H1 (cell line): ENCODE data around the gene JAK2. TPM values are rescaled to one million over a fixed set of nuclear protein-coding genes. Genes with fewer than 3 reads are reported as not detected.

ENCODE experiments used
- CTCF ChIA-PET: fragments of 300-600 bp; sonication (Branson Sonifier 250); formaldehyde crosslinking; loops from one replicate; lab custom pipeline; 2021; ENCODE audit not compliant: partially characterized antibody; lab: Charles Lee
- POLR2A ChIA-PET: fragments of 300-600 bp; sonication (Branson Sonifier 250); formaldehyde crosslinking; loops from one replicate; lab custom pipeline; 2021; ENCODE audit warnings: inconsistent platforms; ENCODE audit not compliant: partially characterized antibody; lab: Charles Lee
- DNase-seq, 2 experiments: peaks; one replicate each; pipeline versions ENCODE4 v3.0.0 to v3.0.0-alpha.2; 2010 to 2022; ENCODE audit warnings: low spot score in 2 of 2, low read depth in 1 of 2, mixed read lengths in 1 of 2
- FAIRE-seq: peaks from 2 replicates; lab custom pipeline; 2011; peaks lifted over from hg19 to GRCh38; lab: Jason Lieb, UNC
- H2AFZ ChIP-seq: 2 replicates; pipeline ENCODE4 v1.8.1; 2012; ENCODE audit warnings: low read length, inconsistent platforms
- H2AK5ac ChIP-seq: 2 replicates; pipeline ENCODE4 v1.6.1; 2013; ENCODE audit warnings: low read depth, low read length
- H2BK120ac ChIP-seq: replicated peaks from 2 replicates; pipeline ENCODE3; 2013; ENCODE audit warnings: low read depth, low read length, inconsistent platforms
- H2BK12ac ChIP-seq: 2 replicates; pipeline ENCODE4 v1.6.1; 2013; ENCODE audit warnings: low read depth, low read length
- H2BK15ac ChIP-seq: 2 replicates; pipeline ENCODE4 v1.6.1; 2013; ENCODE audit warnings: low read length
- H2BK20ac ChIP-seq: 2 replicates; pipeline ENCODE4 v1.6.1; 2013; ENCODE audit warnings: low read length
- H2BK5ac ChIP-seq: 2 replicates; pipeline ENCODE4 v1.6.1; 2013; ENCODE audit warnings: low read depth, low read length
- H3K14ac ChIP-seq: 2 replicates; pipeline ENCODE4 v1.6.1; 2013; ENCODE audit warnings: inconsistent platforms; ENCODE audit not compliant: insufficient read length
- H3K18ac ChIP-seq: 2 replicates; pipeline ENCODE4 v1.6.1; 2013; ENCODE audit warnings: low read length; ENCODE audit errors: extremely low read depth
- H3K23ac ChIP-seq: 2 replicates; pipeline ENCODE4 v1.6.1; 2013; ENCODE audit warnings: inconsistent platforms; ENCODE audit not compliant: insufficient read length
- H3K23me2 ChIP-seq: 2 replicates; pipeline ENCODE4 v1.6.1; 2013; ENCODE audit warnings: low read depth, low read length
- H3K27ac ChIP-seq: 2 replicates; pipeline ENCODE4 v1.6.1; 2011; ENCODE audit warnings: low read depth, low read length, inconsistent platforms
- H3K27me3 ChIP-seq, 4 experiments: replicated peaks in 1 of 4; 1 replicate in 1 of 4; 2 replicates in 3 of 4; pipeline versions ENCODE4 v1.6.1 to v1.8.1; 2011 to 2013; ENCODE audit warnings: low read length in 3 of 4, mild to moderate bottlenecking in 3 of 4, inconsistent platforms in 2 of 4, mixed read lengths in 2 of 4, moderate library complexity in 1 of 4; ENCODE audit not compliant: control insufficient read depth in 3 of 4, insufficient read depth in 3 of 4; ENCODE audit errors: extremely low read depth in 1 of 4
- H3K36me3 ChIP-seq, 4 experiments: 2 replicates each; pipeline versions ENCODE4 v1.6.1 to v1.8.1; 2011 to 2013; ENCODE audit warnings: mild to moderate bottlenecking in 4 of 4, low read length in 3 of 4, moderate library complexity in 2 of 4, control low read depth in 1 of 4, inconsistent platforms in 1 of 4; ENCODE audit not compliant: insufficient read depth in 4 of 4, control insufficient read depth in 2 of 4
- H3K4ac ChIP-seq: replicated peaks from 2 replicates; pipeline ENCODE3; 2013; ENCODE audit warnings: low read length, low read depth, mixed read lengths, inconsistent platforms; ENCODE audit not compliant: insufficient read length
- H3K4me1 ChIP-seq, 4 experiments: replicated peaks in 1 of 4; 1 replicate in 1 of 4; 2 replicates in 3 of 4; pipeline versions ENCODE4 v1.6.1 to v1.8.1; 2011 to 2013; ENCODE audit warnings: low read length in 3 of 4, inconsistent platforms in 2 of 4, mixed read lengths in 1 of 4; ENCODE audit not compliant: insufficient read depth in 4 of 4, control insufficient read depth in 3 of 4
- H3K4me2 ChIP-seq, 2 experiments: 2 replicates each; pipeline versions ENCODE4 v1.6.1 to v1.8.1; 2011 to 2013; ENCODE audit warnings: low read depth in 2 of 2, low read length in 2 of 2, control low read depth in 1 of 2, inconsistent platforms in 1 of 2, mild to moderate bottlenecking in 1 of 2; ENCODE audit not compliant: insufficient read depth in 1 of 2
- H3K4me3 ChIP-seq, 4 experiments: fragments of 200-600, 300-600 bp in 1 of 4; sonication (generic), shearing (Covaris generic), sonication (Bioruptor Twin) in 1 of 4; 2 replicates each; pipeline versions ENCODE4 v1.5.1 to v1.8.1; 2011 to 2016; ENCODE audit warnings: low read length in 4 of 4, low read depth in 3 of 4, control low read depth in 2 of 4, inconsistent platforms in 2 of 4, mild to moderate bottlenecking in 2 of 4, mixed read lengths in 1 of 4, moderate library complexity in 1 of 4; ENCODE audit not compliant: insufficient read depth in 2 of 4; ENCODE audit errors: extremely low read depth in 1 of 4
- H3K56ac ChIP-seq: replicated peaks from 2 replicates; pipeline ENCODE3; 2013; ENCODE audit warnings: low read depth, mild to moderate bottlenecking, mixed read lengths, low read length, inconsistent platforms; ENCODE audit not compliant: insufficient read length
- H3K79me1 ChIP-seq: 2 replicates; pipeline ENCODE4 v1.6.1; 2013; ENCODE audit warnings: low read depth, low read length, control low read depth
- H3K79me2 ChIP-seq, 2 experiments: 2 replicates each; pipeline versions ENCODE4 v1.6.1 to v1.8.1; 2012 to 2013; ENCODE audit warnings: low read length in 2 of 2, mild to moderate bottlenecking in 2 of 2, inconsistent platforms in 1 of 2; ENCODE audit not compliant: insufficient read depth in 2 of 2, control insufficient read depth in 1 of 2
- H3K9ac ChIP-seq, 4 experiments: replicated peaks in 1 of 4; 1 replicate in 1 of 4; 2 replicates in 3 of 4; pipeline versions ENCODE4 v1.6.1 to v1.8.1; 2011 to 2013; ENCODE audit warnings: low read depth in 3 of 4, low read length in 3 of 4, control low read depth in 2 of 4, mild to moderate bottlenecking in 2 of 4, moderate library complexity in 2 of 4, inconsistent platforms in 1 of 4; ENCODE audit errors: extremely low read depth in 1 of 4
- H3K9me3 ChIP-seq, 2 experiments: 2 replicates each; pipeline versions ENCODE4 v1.6.1 to v1.8.1; 2012 to 2013; ENCODE audit warnings: mild to moderate bottlenecking in 2 of 2, moderate library complexity in 2 of 2, control low read depth in 1 of 2, inconsistent platforms in 1 of 2, low read depth in 1 of 2, low read length in 1 of 2, mixed read lengths in 1 of 2; ENCODE audit not compliant: insufficient read depth in 2 of 2
- H4K20me1 ChIP-seq, 2 experiments: replicated peaks in 1 of 2; 2 replicates each; pipeline versions ENCODE3 to v1.8.1; 2011 to 2013; ENCODE audit warnings: inconsistent platforms in 2 of 2, low read length in 2 of 2, mild to moderate bottlenecking in 1 of 2; ENCODE audit not compliant: insufficient read depth in 2 of 2, control insufficient read depth in 1 of 2
- H4K5ac ChIP-seq: 2 replicates; pipeline ENCODE4 v1.6.1; 2013; ENCODE audit warnings: low read length, low read depth, mixed read lengths, inconsistent platforms; ENCODE audit not compliant: insufficient read length
- H4K8ac ChIP-seq: 2 replicates; pipeline ENCODE4 v1.8.0; 2013; ENCODE audit warnings: mild to moderate bottlenecking, moderate library complexity, low read length, inconsistent platforms; ENCODE audit not compliant: insufficient read depth; ENCODE audit errors: extremely low read depth
- H4K91ac ChIP-seq: replicated peaks from 2 replicates; pipeline ENCODE3; 2013; ENCODE audit warnings: low read length, mixed read lengths, inconsistent platforms; ENCODE audit not compliant: insufficient read length
- BACH1 ChIP-seq: IDR thresholded peaks from 2 replicates; pipeline ENCODE4 v1.6.1; 2012; ENCODE audit warnings: low read length, improper control_type of control experiment
- CHD1 ChIP-seq: IDR thresholded peaks from 2 replicates; pipeline ENCODE4 v1.6.1; 2012; ENCODE audit warnings: low read depth, low read length, improper control_type of control experiment
- CREB1 ChIP-seq: IDR thresholded peaks from 2 replicates; pipeline ENCODE4 v1.6.1; 2012; ENCODE audit warnings: inconsistent platforms
- CTBP2 ChIP-seq: IDR thresholded peaks from 2 replicates; pipeline ENCODE4 v1.7.0; 2011; ENCODE audit warnings: borderline replicate concordance, mild to moderate bottlenecking, moderate library complexity, mixed read lengths, low read length; ENCODE audit not compliant: insufficient read depth, insufficient read length
- GABPA ChIP-seq: IDR thresholded peaks from 2 replicates; pipeline ENCODE4 v1.6.1; 2011; ENCODE audit warnings: mild to moderate bottlenecking, low read length, moderate library complexity, borderline replicate concordance; ENCODE audit not compliant: insufficient read depth
- KDM1A ChIP-seq: fragments of 200-600, 300-600 bp; sonication (generic); IDR thresholded peaks from 2 replicates; pipeline ENCODE4 v1.7.1; 2016; ENCODE audit warnings: mild to moderate bottlenecking, low read length, borderline replicate concordance
- POLR2AphosphoS5 ChIP-seq: IDR thresholded peaks from 2 replicates; pipeline ENCODE4 v1.6.1; 2011; ENCODE audit warnings: low read depth, low read length
- POU5F1 ChIP-seq: IDR thresholded peaks from 2 replicates; pipeline ENCODE4 v1.6.1; 2011; ENCODE audit warnings: low read depth, mild to moderate bottlenecking, low read length, moderate library complexity
- RAD21 ChIP-seq, 2 experiments: IDR thresholded peaks in 1 of 2; conservative IDR thresholded peaks in 1 of 2; 2 replicates each; pipeline ENCODE4 v1.6.1; 2011; ENCODE audit warnings: low read depth in 2 of 2, low read length in 2 of 2, improper control_type of control experiment in 1 of 2, inconsistent platforms in 1 of 2, mild to moderate bottlenecking in 1 of 2, moderate library complexity in 1 of 2
- RBBP5 ChIP-seq: IDR thresholded peaks from 2 replicates; pipeline ENCODE4 v1.7.1; 2012; ENCODE audit warnings: low read depth, mild to moderate bottlenecking, inconsistent platforms, low read length, moderate library complexity, borderline replicate concordance
- SIN3A ChIP-seq, 2 experiments: IDR thresholded peaks in 1 of 2; conservative IDR thresholded peaks in 1 of 2; 2 replicates each; pipeline ENCODE4 v1.6.1; 2011 to 2012; ENCODE audit warnings: low read length in 2 of 2, improper control_type of control experiment in 1 of 2, low read depth in 1 of 2, mild to moderate bottlenecking in 1 of 2
- SIX5 ChIP-seq: IDR thresholded peaks from 2 replicates; pipeline ENCODE4 v1.6.1; 2011; ENCODE audit warnings: mild to moderate bottlenecking, low read depth, low read length
- SUZ12 ChIP-seq: fragments of 200-600 bp; sonication (generic); IDR thresholded peaks from 2 replicates; pipeline ENCODE4 v1.6.1; 2012; ENCODE audit warnings: mild to moderate bottlenecking, inconsistent platforms, low read length, moderate library complexity, mixed read lengths
- WGBS, 2 experiments: shearing (Covaris generic) in 1 of 2; methylation state at CpG; one replicate each; pipeline versions ENCODE4 v1.1.6 to v1.1.7; 2013 to 2015; ENCODE audit warnings: low lambda C conversion rate in 2 of 2, mixed read lengths in 2 of 2, inconsistent platforms in 1 of 2, low coverage in 1 of 2, missing lambda C conversion rate in 1 of 2; ENCODE audit not compliant: insufficient replicate concordance in 2 of 2, insufficient coverage in 1 of 2, insufficient read length in 1 of 2; ENCODE audit errors: extremely low coverage in 1 of 2, missing lambda C conversion rate in 1 of 2; 5-methylcytosine and 5-hydroxymethylcytosine counted together
- polyA plus RNA-seq, 7 experiments: library from polyadenylated mRNA; depleted of rRNA in 3 of 7; stranded (reverse) in 5 of 7; unstranded in 2 of 7; fragments of >200 nt in 5 of 7; fragments of 200-250 nt in 2 of 7; gene quantifications; 1 replicate in 5 of 7; 2 replicates in 1 of 7; 4 replicates in 1 of 7; pipeline versions ENCODE4 v1.2.1 to v1.2.3, GENCODE V29; 2011 to 2013; ENCODE audit warnings: missing spikeins in 2 of 7, mixed read lengths in 2 of 7
- total RNA-seq: library from RNA; stranded (reverse); fragmentation: NEBNext Ultra II Directional; extraction: Animal tissue kit (Norgen Biotek cat#: 25700); gene quantifications from 2 replicates; pipeline ENCODE4 v1.2.1, GENCODE V29; 2021

Gene JAK2
- total and polyA plus RNA-seq, 2 of the 8 experiments (the other 6 are each of a cell fraction or from before 2014, with no cell fraction given), result 0.50 to 2.1 TPM

DNA sequence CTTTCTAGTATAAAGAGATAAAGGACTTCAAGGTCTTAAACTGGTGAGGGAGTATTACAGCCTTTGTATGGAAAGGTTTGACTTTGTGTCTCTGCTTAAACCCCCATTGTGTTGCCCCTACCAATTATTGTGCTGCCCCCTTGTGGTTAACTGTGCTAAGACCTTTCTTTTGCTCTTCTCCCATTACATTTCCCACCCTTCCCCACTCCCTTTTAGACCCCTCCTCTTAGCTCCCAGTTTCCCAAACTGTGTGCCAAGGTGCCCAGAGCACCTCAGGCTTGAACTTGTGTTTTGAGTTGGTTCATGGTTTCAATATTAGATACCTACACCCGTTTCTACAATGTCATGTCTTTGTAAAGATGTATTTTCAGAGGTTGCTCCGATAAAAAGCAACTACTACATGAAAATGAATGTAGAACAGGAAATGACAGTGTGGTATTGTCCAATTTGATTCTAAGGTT is 2.9 kb downstream of the JAK2 start:
- Histone ChIP-seq H2BK5ac (no peak overlapping the region), H2AFZ (no peak overlapping the region), H3K4ac (no peak overlapping the region), H4K91ac (no peak overlapping the region), H3K9me3 (peaks cover 0 to 4% of the 10 kb centered on the region in 2 experiments; a peak in 2 of 4 replicates), H2BK20ac (no peak overlapping the region), H3K27ac (no peak overlapping the region), H2BK120ac (no peak overlapping the region), H2BK12ac (no peak overlapping the region), H3K14ac (no peak overlapping the region), H3K79me2 (no peaks in the 10 kb centered on the region), H3K23ac (no peak overlapping the region), H3K27me3 (peaks cover 0 to 10% (median 4%) of the 10 kb centered on the region in 4 experiments; a peak in 3 of 7 replicates), H4K20me1 (no peaks in the 10 kb centered on the region), H2BK15ac (no peak overlapping the region), H3K18ac (no peak overlapping the region), H4K5ac (no peak overlapping the region), H3K4me1 (peaks cover 0 to 3% (median 1%) of the 10 kb centered on the region in 4 experiments; a peak in 2 of 7 replicates), H4K8ac (no peak overlapping the region), H3K4me3 (no peak overlapping the region), H3K4me2 (no peak overlapping the region), H3K36me3 (peaks cover 0 to 3% (median 0%) of the 10 kb centered on the region in 4 experiments; a peak in 2 of 8 replicates), H3K79me1 (no peaks in the 10 kb centered on the region), H3K56ac (no peak overlapping the region), H3K23me2 (peaks cover 12% of the 10 kb centered on the region; the same call in 1 of the 2 replicates), H3K9ac (no peak overlapping the region), H2AK5ac (no peak overlapping the region)
- WGBS, 2 experiments, result 26% methylated on average over 2 of the region's 2 CpGs; no CpG with 5 or more reads in 1 of the 2 experiments
- ChIA-PET CTCF (interaction anchor here (0.8 to 7.0 kb wide), 26 partner anchors 8 to 613 kb away, joined by 3 to 76 read pairs (median 4); no protein-coding TSS in a partner anchor), POLR2A (no interaction called here)
- peak; percentile 87 for FAIRE-seq
- peak in 1 of 2 experiments; percentile 76 for DNase-seq
- TF ChIP-seq KDM1A (peak; percentile 64; the same call in 1 of the 2 replicates), SIX5 (no peak), BACH1 (no peak), CTBP2 (no peak), POU5F1 (no peak), RAD21 (IDR thresholded peaks at IDR 0.05 in 1 of 2, conservative IDR thresholded peaks at IDR 0.05 in 1 of 2; ENCODE audit: low read depth in 2 of 2, low read length in 2 of 2) (peak; percentile 74 to 77), GABPA (no peak), RBBP5 (no peak), SUZ12 (no peak), SIN3A (conservative IDR thresholded peaks at IDR 0.05 in 1 of 2, IDR thresholded peaks at IDR 0.05 in 1 of 2; ENCODE audit: low read depth in 1 of 2, low read length in 2 of 2) (no peak), CREB1 (no peak), CHD1 (no peak), POLR2AphosphoS5 (no peak)
